HepG2 (cell line): ENCODE measurements around the gene SLC22A7. TPM values are rescaled to one million over a fixed set of nuclear protein-coding genes. Genes with fewer than 3 reads are reported as not detected.
A peak's percentile ranks its signal among the peaks of the same experiment; 100 is the strongest.

Source experiments
- ATRX ChIP-seq: sonication (generic); formaldehyde crosslinking; IDR thresholded peaks from 2 replicates; pipeline ENCODE4 v1.4.0; 2020; ENCODE audit warnings: missing genetic modification reagents, borderline replicate concordance
- CREBL2 ChIP-seq: sonication (generic); formaldehyde crosslinking; IDR thresholded peaks from 2 replicates; pipeline ENCODE4 v1.8.1; 2023; ENCODE audit warnings: missing genetic modification reagents, mild to moderate bottlenecking, borderline replicate concordance
- GFI1 ChIP-seq: sonication (generic); formaldehyde crosslinking; IDR thresholded peaks from 2 replicates; pipeline ENCODE4 v1.5.0; 2020; ENCODE audit warnings: missing genetic modification reagents, mild to moderate bottlenecking, borderline replicate concordance
- HOXA9 ChIP-seq: sonication (generic); formaldehyde crosslinking; IDR thresholded peaks from 2 replicates; pipeline ENCODE4 v1.8.1; 2022; ENCODE audit warnings: missing genetic modification reagents, mild to moderate bottlenecking, moderate library complexity, borderline replicate concordance
- KIAA2018 ChIP-seq: sonication (generic); formaldehyde crosslinking; IDR thresholded peaks from 2 replicates; pipeline ENCODE4 v1.5.0; 2020; ENCODE audit warnings: mild to moderate bottlenecking, missing genetic modification reagents, borderline replicate concordance
- ONECUT2 ChIP-seq: sonication (generic); formaldehyde crosslinking; IDR thresholded peaks from 2 replicates; pipeline ENCODE4 v1.4.0; 2020; ENCODE audit warnings: missing genetic modification reagents
- RXRB ChIP-seq: IDR thresholded peaks from 2 replicates; pipeline ENCODE4 v1.6.1; 2016; ENCODE audit warnings: borderline replicate concordance, missing genetic modification reagents, missing compliant biosample characterization
- TFE3 ChIP-seq: IDR thresholded peaks from 2 replicates; pipeline ENCODE4 v1.6.1; 2016
- TRIM24 ChIP-seq: sonication (generic); formaldehyde crosslinking; IDR thresholded peaks from 2 replicates; pipeline ENCODE4 v1.8.0; 2022; ENCODE audit warnings: mild to moderate bottlenecking, missing genetic modification reagents
- ZBTB42 ChIP-seq: sonication (generic); formaldehyde crosslinking; IDR thresholded peaks from 2 replicates; pipeline ENCODE4 v1.5.0; 2020; ENCODE audit warnings: mild to moderate bottlenecking, missing genetic modification reagents
- ZNF18 ChIP-seq: sonication (generic); formaldehyde crosslinking; IDR thresholded peaks from 2 replicates; pipeline ENCODE4 v1.8.0; 2022; ENCODE audit warnings: mild to moderate bottlenecking, missing genetic modification reagents; ENCODE audit not compliant: insufficient replicate concordance
- ZNF30 ChIP-seq: sonication (generic); formaldehyde crosslinking; IDR thresholded peaks from 2 replicates; pipeline ENCODE4 v1.5.0; 2020; ENCODE audit warnings: mild to moderate bottlenecking, missing genetic modification reagents
- ZNF362 ChIP-seq: sonication (generic); formaldehyde crosslinking; IDR thresholded peaks from 2 replicates; pipeline ENCODE4 v1.4.0; 2020; ENCODE audit warnings: missing genetic modification reagents, mild to moderate bottlenecking, borderline replicate concordance
- ZNF430 ChIP-seq: sonication (generic); formaldehyde crosslinking; IDR thresholded peaks from 2 replicates; pipeline ENCODE4 v1.9.0; 2021; ENCODE audit warnings: mild to moderate bottlenecking, missing genetic modification reagents
- ZNF441 ChIP-seq: sonication (generic); formaldehyde crosslinking; IDR thresholded peaks from 2 replicates; pipeline ENCODE4 v1.7.0; 2021; ENCODE audit warnings: missing genetic modification reagents, borderline replicate concordance
- polyA plus RNA-seq, 8 experiments: library from polyadenylated mRNA; depleted of rRNA in 3 of 8; stranded (reverse) in 7 of 8; unstranded in 1 of 8; fragments of >200 nt; fragmentation: Illumina TruSeq in 4 of 8; extraction: Trizol in 4 of 8; gene quantifications; 2 replicates each; pipeline versions ENCODE4 v1.2.1 to v1.2.3, GENCODE V29; 2011 to 2016; ENCODE audit warnings: low read depth in 4 of 8, missing spikeins in 1 of 8, mixed read lengths in 1 of 8; ENCODE audit not compliant: insufficient read depth in 1 of 8
- total RNA-seq, 5 experiments: library from RNA; depleted of rRNA; stranded (reverse); fragments of >200 nt; fragmentation: Illumina TruSeq; extraction: Trizol; gene quantifications; 2 replicates each; pipeline ENCODE4 v1.2.3, GENCODE V29; 2016; ENCODE audit warnings: low read depth in 1 of 5

The SLC22A7 gene
- total and polyA plus RNA-seq, 2 of the 13 experiments (the other 11 are each of a cell fraction or from before 2014, with no cell fraction given) = 5.3 to 22.6 TPM

GRCh38 chr6:43277643-43278523, 20.2 kb upstream of the SLC22A7 start (continued):
- TF ChIP-seq ZNF430 (CRISPR knock-in tag) (no peak; the same call in 1 of the 2 replicates), ZNF362 (0 out of 2 replicates have a peak, but pooled peaks have one; percentile 28), GFI1 (CRISPR knock-in tag) (0 out of 2 replicates have a peak, but pooled peaks have one; percentile 42), CREBL2 (no peak), ONECUT2 (CRISPR knock-in tag) (no peak), ZNF18 (CRISPR knock-in tag) (peak; percentile 7), KIAA2018 (CRISPR knock-in tag) (no peak), TFE3 (no peak), ZBTB42 (no peak), RXRB (no peak), HOXA9 (CRISPR knock-in tag) (no peak), ZNF441 (CRISPR knock-in tag) (no peak; the same call in 1 of the 2 replicates), ATRX (CRISPR knock-in tag) (no peak), TRIM24 (CRISPR knock-in tag) (no peak), ZNF30 (CRISPR knock-in tag) (no peak)
